Tibial nerve (tissue), 4 donors: ENCODE measurements around the gene FAM163B. TPM values are rescaled to one million over a fixed set of nuclear protein-coding genes. Genes with fewer than 3 reads are reported as not detected.

ENCODE experiments used
- DNase-seq, 2 donors: peaks; one replicate each; pipeline ENCODE4 v3.0.0-alpha.2; 2019; ENCODE audit warnings: low spot score in 2 of 2
- H3K27ac ChIP-seq, 4 donors: fragments of 200-600 bp; sonication (generic) in 3 of 4; one replicate each; pipeline ENCODE4 v1.5.1; 2017 to 2019; ENCODE audit warnings: mild to moderate bottlenecking in 1 of 4
- H3K27me3 ChIP-seq, 2 donors: fragments of 200-600 bp; sonication (generic) in 1 of 2; one replicate each; pipeline versions ENCODE4 v1.5.1 to v1.6.0; 2017 to 2019
- H3K36me3 ChIP-seq, 3 donors: fragments of 200-600 bp; sonication (generic); one replicate each; pipeline ENCODE4 v1.5.1; 2018 to 2019
- H3K4me1 ChIP-seq, 4 donors: fragments of 200-600 bp; sonication (generic) in 3 of 4; one replicate each; pipeline ENCODE4 v1.5.1; 2017 to 2019
- H3K4me3 ChIP-seq, 4 donors: fragments of 200-600 bp; sonication (generic) in 3 of 4; one replicate each; pipeline ENCODE4 v1.5.1; 2017 to 2019; ENCODE audit warnings: mild to moderate bottlenecking in 1 of 4, moderate library complexity in 1 of 4
- H3K9me3 ChIP-seq, 4 donors: fragments of 200-600 bp; sonication (generic) in 3 of 4; one replicate each; pipeline ENCODE4 v1.5.1; 2017 to 2019
- EP300 ChIP-seq, 2 donors: sonication (generic); formaldehyde crosslinking; IDR thresholded peaks; one replicate each; pipeline ENCODE4 v1.6.1; 2017; ENCODE audit warnings: antibody characterized with exemption in 2 of 2, mild to moderate bottlenecking in 1 of 2
- POLR2A ChIP-seq, 2 donors: fragments of 450-650 bp; IDR thresholded peaks; one replicate each; pipeline ENCODE4 v1.6.1; 2017; ENCODE audit warnings: antibody characterized with exemption in 2 of 2, mild to moderate bottlenecking in 2 of 2, moderate library complexity in 2 of 2
- WGBS, 2 donors: methylation state at CpG; one replicate each; pipeline ENCODE4 v1.1.5; 2018; 5-methylcytosine and 5-hydroxymethylcytosine counted together
- total RNA-seq, 4 donors: library from RNA; depleted of rRNA; stranded (reverse); fragments of >200 nt; gene quantifications; one replicate each; pipeline ENCODE4 v1.1.0, GENCODE V29; 2016
- TF ChIP-seq, protein P1 (sequence below), 5 experiments: fragments of 200-600 bp in 3 of 5; fragments of 450-650 bp in 2 of 5; sonication (generic) in 3 of 5; IDR thresholded peaks; one replicate each; pipeline ENCODE4 v1.5.1; 2016 to 2019; ENCODE audit warnings: antibody characterized with exemption in 5 of 5, mild to moderate bottlenecking in 3 of 5, moderate library complexity in 2 of 5

Gene FAM163B
- total RNA-seq, 4 donors from 2014 or later, result 0.90 to 2.2 (median 1.0) TPM; not detected in 1

DNA sequence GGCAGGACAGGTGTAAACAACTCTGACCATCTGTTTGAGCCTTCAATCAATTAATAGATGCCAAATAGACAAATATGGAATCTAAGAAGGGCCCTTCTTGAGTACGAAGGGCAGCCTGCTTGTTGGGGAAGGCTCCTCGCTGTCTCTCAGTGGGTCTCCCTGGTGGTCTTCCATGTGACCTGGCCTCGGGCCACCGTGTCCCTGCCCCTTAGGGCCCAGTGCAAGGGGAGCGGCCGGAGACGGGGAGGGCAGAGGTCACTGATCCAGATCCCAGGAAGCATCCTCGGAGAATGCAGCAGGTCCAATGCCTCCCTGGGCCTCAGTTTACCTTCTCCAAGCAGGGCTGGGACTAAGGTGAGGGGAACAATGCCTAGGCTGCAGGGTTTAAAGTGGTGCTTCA, 29.5 kb upstream of the FAM163B start:
- H3K4me3 ChIP-seq, result no peak overlapping the region
- DNase-seq, result no peak
- no peak for TF ChIP-seq POLR2A (IDR thresholded peaks at IDR 0.05)
- TF ChIP-seq, protein P1, sequence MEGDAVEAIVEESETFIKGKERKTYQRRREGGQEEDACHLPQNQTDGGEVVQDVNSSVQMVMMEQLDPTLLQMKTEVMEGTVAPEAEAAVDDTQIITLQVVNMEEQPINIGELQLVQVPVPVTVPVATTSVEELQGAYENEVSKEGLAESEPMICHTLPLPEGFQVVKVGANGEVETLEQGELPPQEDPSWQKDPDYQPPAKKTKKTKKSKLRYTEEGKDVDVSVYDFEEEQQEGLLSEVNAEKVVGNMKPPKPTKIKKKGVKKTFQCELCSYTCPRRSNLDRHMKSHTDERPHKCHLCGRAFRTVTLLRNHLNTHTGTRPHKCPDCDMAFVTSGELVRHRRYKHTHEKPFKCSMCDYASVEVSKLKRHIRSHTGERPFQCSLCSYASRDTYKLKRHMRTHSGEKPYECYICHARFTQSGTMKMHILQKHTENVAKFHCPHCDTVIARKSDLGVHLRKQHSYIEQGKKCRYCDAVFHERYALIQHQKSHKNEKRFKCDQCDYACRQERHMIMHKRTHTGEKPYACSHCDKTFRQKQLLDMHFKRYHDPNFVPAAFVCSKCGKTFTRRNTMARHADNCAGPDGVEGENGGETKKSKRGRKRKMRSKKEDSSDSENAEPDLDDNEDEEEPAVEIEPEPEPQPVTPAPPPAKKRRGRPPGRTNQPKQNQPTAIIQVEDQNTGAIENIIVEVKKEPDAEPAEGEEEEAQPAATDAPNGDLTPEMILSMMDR (IDR thresholded peaks at IDR 0.05), result no peak
- TF ChIP-seq EP300 (IDR thresholded peaks at IDR 0.05), result no peak
- 48 to 68% methylated on average over 7 to 8 of the region's 8 CpGs for WGBS, 2 donors
- no peaks in the 10 kb centered on the region for H3K9me3 ChIP-seq
- no peaks in the 10 kb centered on the region for H3K4me1 ChIP-seq
- no peak overlapping the region for H3K27ac ChIP-seq
- no peaks in the 10 kb centered on the region for H3K36me3 ChIP-seq
- peaks cover 0 to 10% of the 10 kb centered on the region in 2 donors for H3K27me3 ChIP-seq

DNA sequence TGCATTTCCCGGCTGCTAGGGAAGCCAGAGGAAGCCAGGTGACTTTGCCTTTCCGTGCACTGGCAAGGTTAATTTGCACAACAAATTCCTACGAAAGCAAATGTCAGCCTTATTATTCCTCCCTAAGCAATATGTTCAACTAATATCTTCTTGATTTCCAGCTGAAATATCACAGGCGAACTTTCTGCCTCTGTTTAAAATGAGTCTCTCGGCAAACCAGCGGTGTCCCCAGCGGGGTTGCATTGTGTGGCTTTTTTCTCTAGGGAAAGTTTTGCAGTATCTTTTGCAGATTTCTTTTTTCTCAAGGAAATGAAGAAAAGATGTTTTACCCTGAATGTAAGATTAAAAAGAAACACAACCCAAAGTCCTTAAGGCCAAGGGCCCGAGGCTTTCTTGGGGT, 28.9 kb upstream of the FAM163B start:
- Histone ChIP-seq H3K4me1 (no peaks in the 10 kb centered on the region), H3K4me3 (no peak overlapping the region), H3K9me3 (no peaks in the 10 kb centered on the region), H3K27me3 (peaks cover 0 to 14% of the 10 kb centered on the region in 2 donors), H3K36me3 (no peaks in the 10 kb centered on the region), H3K27ac (no peak overlapping the region)
- WGBS, 2 donors, result 66 to 71% methylated on average over 8 of the region's 8 CpGs
- TF ChIP-seq POLR2A (IDR thresholded peaks at IDR 0.05) (no peak), EP300 (IDR thresholded peaks at IDR 0.05) (no peak)
- TF ChIP-seq, protein P1 (IDR thresholded peaks at IDR 0.05), result no peak
- DNase-seq, result no peak

DNA sequence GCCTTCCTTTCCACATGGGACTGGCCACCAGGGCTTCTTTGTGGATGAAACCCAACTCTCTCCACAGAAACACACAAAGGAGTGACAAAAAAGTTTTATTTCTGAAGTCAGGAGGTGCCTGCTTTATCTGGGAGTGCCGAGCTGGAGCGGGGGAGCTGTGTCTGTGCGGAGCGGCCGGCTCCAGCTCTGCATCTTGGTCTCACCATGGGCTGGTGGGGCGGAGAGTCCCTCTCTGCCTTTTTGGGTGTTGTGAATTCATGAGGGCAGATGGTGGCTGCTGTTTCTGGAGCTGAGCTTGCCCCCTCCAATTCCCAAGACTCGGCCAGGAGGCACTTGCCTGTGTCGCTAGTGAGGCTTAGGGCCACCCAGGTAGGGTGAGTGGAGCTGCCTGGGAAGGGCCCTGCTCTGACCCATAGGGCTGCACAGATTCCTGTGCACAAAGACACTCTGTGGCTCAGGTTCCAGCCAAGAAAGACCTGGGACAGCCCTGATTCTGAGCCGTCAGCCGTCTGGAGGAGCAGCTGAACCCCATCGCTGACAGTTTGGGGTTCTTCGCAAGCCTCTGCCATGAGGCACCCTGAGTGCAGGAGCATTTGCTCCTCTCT, 28.4 kb upstream of the FAM163B start:
- H3K9me3 ChIP-seq, result no peaks in the 10 kb centered on the region
- H3K27ac ChIP-seq, result no peak overlapping the region
- no peaks in the 10 kb centered on the region for H3K4me1 ChIP-seq
- no peak for DNase-seq
- H3K27me3 ChIP-seq, result peaks cover 0 to 14% of the 10 kb centered on the region in 2 donors
- H3K36me3 ChIP-seq, result no peaks in the 10 kb centered on the region
- TF ChIP-seq, protein P1 (IDR thresholded peaks at IDR 0.05), result no peak
- TF ChIP-seq POLR2A (IDR thresholded peaks at IDR 0.05) (no peak), EP300 (IDR thresholded peaks at IDR 0.05) (no peak)
- no peak overlapping the region for H3K4me3 ChIP-seq
- WGBS, 2 donors, result 75 to 80% methylated on average over 10 to 12 of the region's 12 CpGs

DNA sequence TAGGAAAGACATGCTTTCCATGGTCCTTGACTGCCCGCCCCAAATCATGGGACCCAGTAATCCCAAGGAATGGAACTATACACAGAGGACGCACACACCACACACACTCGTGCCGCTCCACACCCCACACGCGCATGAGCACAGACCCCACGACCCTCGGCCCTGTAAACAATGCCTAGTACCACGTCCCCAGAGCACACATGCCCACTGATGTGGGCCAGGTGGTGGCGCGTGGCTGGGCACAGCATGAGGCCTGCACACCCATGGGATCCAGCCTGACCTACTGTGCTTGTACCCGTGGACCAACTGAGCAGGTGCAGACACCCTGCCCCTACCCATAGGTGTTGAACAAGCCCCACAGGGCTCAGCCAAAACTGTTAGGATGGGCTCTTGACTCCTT, 27.7 kb upstream of the FAM163B start:
- no peaks in the 10 kb centered on the region for H3K9me3 ChIP-seq
- peaks cover 0 to 14% of the 10 kb centered on the region in 2 donors for H3K27me3 ChIP-seq
- WGBS, 2 donors, result 89 to 91% methylated on average over 12 of the region's 12 CpGs
- H3K36me3 ChIP-seq, result no peaks in the 10 kb centered on the region
- TF ChIP-seq EP300 (IDR thresholded peaks at IDR 0.05), result no peak
- TF ChIP-seq POLR2A (IDR thresholded peaks at IDR 0.05), result no peak
- TF ChIP-seq, protein P1 (IDR thresholded peaks at IDR 0.05), result no peak
- H3K27ac ChIP-seq, result no peak overlapping the region
- no peaks in the 10 kb centered on the region for H3K4me1 ChIP-seq
- no peak overlapping the region for H3K4me3 ChIP-seq
- DNase-seq, result no peak

DNA sequence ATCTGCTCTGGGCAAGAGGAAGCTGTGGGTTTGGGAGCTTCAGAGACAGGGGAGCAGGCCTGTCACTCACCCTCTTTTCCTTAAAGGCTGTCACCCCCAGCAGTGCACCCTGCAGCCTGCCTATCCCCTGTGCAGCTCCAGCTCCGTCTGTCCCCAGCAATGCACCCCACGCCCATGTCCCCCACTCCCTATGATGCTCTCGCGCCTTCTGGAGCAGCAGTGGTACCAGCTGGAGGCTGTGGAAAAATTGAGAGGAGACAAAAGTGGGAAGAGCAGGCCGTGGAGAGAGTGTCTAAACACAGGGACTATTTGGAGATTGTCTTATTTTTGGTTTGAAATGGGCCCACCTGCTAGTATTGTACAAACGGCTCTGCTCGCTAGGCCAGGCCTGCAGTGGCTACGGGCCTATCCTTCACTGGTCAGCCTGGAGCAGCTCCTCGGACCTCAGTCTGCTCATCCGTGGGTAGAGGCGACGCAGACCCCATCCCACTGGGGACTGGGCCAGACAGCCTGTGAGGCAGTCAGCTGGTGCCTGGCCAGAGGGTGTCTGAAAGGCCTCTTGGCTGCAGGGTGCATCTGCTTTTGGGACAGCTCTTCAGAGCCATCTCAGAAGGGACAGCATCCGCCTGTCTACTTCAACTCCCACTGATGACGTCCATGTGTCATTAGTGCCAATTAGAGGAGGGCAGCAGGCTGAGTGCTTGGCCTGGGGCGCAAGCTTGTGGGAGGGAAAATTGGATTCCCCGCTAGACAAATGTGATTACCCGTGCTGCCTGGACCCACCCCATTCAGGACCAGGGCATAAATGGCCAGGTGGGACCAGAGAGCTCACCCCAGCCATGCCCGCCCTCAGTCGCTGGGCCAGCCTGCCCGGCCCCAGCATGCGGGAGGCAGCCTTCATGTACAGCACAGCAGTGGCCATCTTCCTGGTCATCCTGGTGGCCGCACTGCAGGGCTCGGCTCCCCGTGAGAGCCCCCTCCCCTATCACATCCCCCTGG, 26.6 kb upstream of the FAM163B start, which contains the start of gene DBH:
Gene DBH, plus strand, starts transcription at position 831 of the 999 bp plus-strand sequence. Its CDS starts 9 bp downstream, at position 840.
- H3K4me3 ChIP-seq, result no peak within 1 kb of the TSS
- no peak within 1 kb of the TSS for H3K27ac ChIP-seq
- DNase-seq, result no peak
- H3K27me3 ChIP-seq, result peaks cover 0 to 14% of the 10 kb centered on the region in 2 donors
- no peaks in the 10 kb centered on the region for H3K4me1 ChIP-seq
- no peaks in the 10 kb centered on the region for H3K9me3 ChIP-seq
- TF ChIP-seq POLR2A (IDR thresholded peaks at IDR 0.05) (no peak), EP300 (IDR thresholded peaks at IDR 0.05) (no peak)
- 89 to 90% methylated on average over 14 to 23 of the region's 24 CpGs for WGBS, 2 donors
- H3K36me3 ChIP-seq, result no peaks in the 10 kb centered on the region
